Spinal cord (tissue), 10 donors: ENCODE data around the gene BBX. TPM values are rescaled to one million over a fixed set of nuclear protein-coding genes. Genes with fewer than 3 reads are reported as not detected.

ENCODE experiments used
- DNase-seq, 6 donors: peaks; one replicate each; pipeline versions ENCODE4 v3.0.0 to v3.0.0-alpha.2; 2013 to 2015; ENCODE audit warnings: low spot score in 6 of 6, low read depth in 4 of 6
- H3K27ac ChIP-seq: one replicate; pipeline ENCODE4 v1.5.1; 2013; ENCODE audit warnings: low read depth, low read length, control low read depth
- H3K27me3 ChIP-seq: one replicate; pipeline ENCODE4 v1.6.1; 2013; ENCODE audit warnings: low read length; ENCODE audit not compliant: control insufficient read depth, insufficient read depth
- H3K36me3 ChIP-seq: one replicate; pipeline ENCODE4 v1.6.1; 2013; ENCODE audit warnings: low read length; ENCODE audit not compliant: control insufficient read depth, insufficient read depth
- H3K4me1 ChIP-seq: one replicate; pipeline ENCODE4 v1.6.1; 2013; ENCODE audit warnings: low read length; ENCODE audit not compliant: control insufficient read depth, insufficient read depth
- H3K4me3 ChIP-seq: one replicate; pipeline ENCODE4 v1.5.1; 2013; ENCODE audit warnings: low read depth, low read length, control low read depth
- H3K9me3 ChIP-seq: one replicate; pipeline ENCODE4 v1.6.1; 2013; ENCODE audit warnings: low read length; ENCODE audit not compliant: control insufficient read depth, insufficient read depth
- WGBS: methylation state at CpG from one replicate; pipeline ENCODE4 v1.1.5; 2013; ENCODE audit warnings: missing lambda C conversion rate; ENCODE audit not compliant: insufficient coverage; 5-methylcytosine and 5-hydroxymethylcytosine counted together
- polyA plus RNA-seq, 2 donors: library from polyadenylated mRNA; unstranded; fragments of 120-200 nt; gene quantifications; one replicate each; pipeline ENCODE4 v1.2.1, GENCODE V29; 2013; ENCODE audit not compliant: insufficient read length in 2 of 2
- total RNA-seq, 2 donors: library from RNA; depleted of rRNA in 1 of 2; stranded (reverse); fragments of 120-200 nt in 1 of 2; fragments of >200 nt in 1 of 2; gene quantifications; one replicate each; pipeline versions ENCODE4 v1.2.3 to v1.2.4, GENCODE V29; 2013 to 2014
- donor health status: healthy.

Gene BBX
- total and polyA plus RNA-seq, 4 donors, result 20.6 to 72.0 (median 49.1) TPM

DNA sequence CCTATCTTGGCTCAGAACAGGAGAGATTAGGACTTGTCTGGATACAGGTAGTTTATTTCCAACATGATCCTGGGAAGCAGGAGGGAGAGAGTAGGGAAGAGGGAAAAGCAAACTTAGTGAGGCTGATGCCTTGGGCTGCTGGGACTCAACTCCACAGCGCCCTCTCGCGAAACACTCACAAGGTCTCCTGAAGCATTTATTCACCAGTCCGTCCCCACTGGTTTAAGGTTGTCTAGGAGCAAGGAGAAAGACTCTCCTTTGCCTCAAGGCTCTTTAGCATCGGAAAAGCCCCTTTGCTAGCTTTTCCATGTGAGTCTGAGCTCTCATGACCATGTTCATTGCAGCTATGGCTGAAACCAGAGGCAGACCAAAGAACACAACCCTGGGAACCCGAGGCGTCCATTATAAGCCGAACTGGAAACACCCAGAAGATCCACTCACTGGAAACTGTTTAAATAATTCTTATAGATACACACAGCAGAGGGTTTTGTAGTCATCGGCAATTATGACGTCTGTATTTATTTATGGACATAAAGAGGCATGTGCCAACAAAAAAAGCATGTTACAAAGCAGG is 323.6 kb downstream of the BBX start:
- Histone ChIP-seq H3K27ac (no peak overlapping the region), H3K4me1 (no peaks in the 10 kb centered on the region), H3K4me3 (no peak overlapping the region), H3K36me3 (no peaks in the 10 kb centered on the region), H3K27me3 (no peaks in the 10 kb centered on the region), H3K9me3 (no peaks in the 10 kb centered on the region)
- peak in 2 of 6 donors; percentile 50 to 60 for DNase-seq
- 63% methylated on average over 1 of the region's 10 CpGs for WGBS

DNA sequence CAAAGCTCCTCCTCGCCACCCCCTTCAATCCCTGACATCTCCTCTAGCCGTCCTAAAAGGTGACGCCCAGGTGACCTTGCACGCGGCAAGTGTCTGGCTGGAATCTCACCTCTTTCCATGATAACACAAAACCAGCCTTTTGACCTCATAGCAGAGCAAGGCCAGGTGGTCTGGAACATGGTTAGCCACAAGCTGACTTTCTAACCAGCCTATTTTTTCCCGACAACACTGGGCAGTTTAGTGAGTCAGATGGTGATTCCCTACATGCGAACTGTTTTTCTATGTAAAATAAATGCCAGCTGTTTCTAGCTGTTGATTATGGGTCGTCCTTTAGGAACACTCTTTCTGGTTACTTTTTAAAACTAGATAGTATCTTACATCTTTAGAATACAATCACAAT is 325.0 kb downstream of the BBX start:
- Histone ChIP-seq H3K36me3 (no peaks in the 10 kb centered on the region), H3K4me3 (no peak overlapping the region), H3K27me3 (no peaks in the 10 kb centered on the region), H3K27ac (no peak overlapping the region), H3K9me3 (no peaks in the 10 kb centered on the region), H3K4me1 (no peaks in the 10 kb centered on the region)
- DNase-seq, result no peak
- 90% methylated on average over 5 of the region's 8 CpGs for WGBS

- 89% methylated on average over 3 of the region's 5 CpGs for WGBS
- Histone ChIP-seq H3K27ac (no peak overlapping the region), H3K4me3 (no peak overlapping the region), H3K27me3 (no peaks in the 10 kb centered on the region), H3K4me1 (no peaks in the 10 kb centered on the region), H3K9me3 (no peaks in the 10 kb centered on the region), H3K36me3 (no peaks in the 10 kb centered on the region)
- DNase-seq, result no peak
Observed at GRCh38 chr3:107848351-107848915, 325.7 kb downstream of the BBX start.

GRCh38 chr3:107850681-107851080 is 327.9 kb downstream of the BBX start:
- Histone ChIP-seq H3K9me3 (no peaks in the 10 kb centered on the region), H3K4me1 (no peaks in the 10 kb centered on the region), H3K27me3 (no peaks in the 10 kb centered on the region), H3K4me3 (no peak overlapping the region), H3K36me3 (no peaks in the 10 kb centered on the region), H3K27ac (no peak overlapping the region)
- whole genome bisulfite sequencing, result no CpG with 5 or more reads among the region's 2 CpGs
- DNase-seq, result no peak

- Histone ChIP-seq H3K27me3 (no peaks in the 10 kb centered on the region), H3K9me3 (no peaks in the 10 kb centered on the region), H3K27ac (no peak overlapping the region), H3K4me1 (no peaks in the 10 kb centered on the region), H3K36me3 (no peaks in the 10 kb centered on the region), H3K4me3 (no peak overlapping the region)
- DNase-seq, result peak in 1 of 6 donors; percentile 32
Observed at GRCh38 chr3:107853821-107854220, 331.1 kb downstream of the BBX start.

- no peaks in the 10 kb centered on the region for H3K27me3 ChIP-seq
- no CpG with 5 or more reads among the region's 6 CpGs for WGBS
- no peaks in the 10 kb centered on the region for H3K4me1 ChIP-seq
- DNase-seq, result peak in 1 of 6 donors; percentile 66
- H3K9me3 ChIP-seq, result no peaks in the 10 kb centered on the region
- no peaks in the 10 kb centered on the region for H3K36me3 ChIP-seq
- no peak overlapping the region for H3K27ac ChIP-seq
- no peak overlapping the region for H3K4me3 ChIP-seq
Observed at GRCh38 chr3:107854733-107855132, 332.0 kb downstream of the BBX start.

GRCh38 chr3:107855710-107856109 is 332.9 kb downstream of the BBX start:
- Histone ChIP-seq H3K27ac (no peak overlapping the region), H3K27me3 (no peaks in the 10 kb centered on the region), H3K4me1 (no peaks in the 10 kb centered on the region), H3K4me3 (no peak overlapping the region), H3K36me3 (no peaks in the 10 kb centered on the region), H3K9me3 (no peaks in the 10 kb centered on the region)
- WGBS, result 71% methylated on average over 4 of the region's 5 CpGs
- peak in 1 of 6 donors; percentile 29 for DNase-seq

- no peaks in the 10 kb centered on the region for H3K9me3 ChIP-seq
Observed at GRCh38 chr3:107857854-107858253, 335.1 kb downstream of the BBX start.

DNA sequence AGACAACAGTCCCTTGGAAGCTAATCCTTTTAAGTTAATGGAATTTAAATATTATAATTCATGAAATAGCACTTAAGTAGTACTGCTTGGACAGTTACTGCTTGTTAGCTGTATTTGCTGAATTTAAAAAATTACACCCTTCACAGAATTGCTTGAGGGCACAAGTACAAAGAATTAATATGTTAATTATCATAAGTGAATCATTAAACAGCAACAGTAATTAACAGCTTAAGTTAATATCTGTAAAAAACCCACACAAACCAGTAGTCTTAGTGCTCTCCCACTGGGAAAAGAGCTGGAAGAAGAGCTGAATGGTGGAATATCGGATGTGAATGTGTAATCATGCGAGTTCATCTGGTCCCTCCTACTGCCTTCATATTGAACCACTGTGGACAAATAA is 336.1 kb downstream of the BBX start:
- Histone ChIP-seq H3K4me3 (no peak overlapping the region), H3K27ac (no peak overlapping the region), H3K4me1 (no peaks in the 10 kb centered on the region), H3K36me3 (no peaks in the 10 kb centered on the region), H3K27me3 (no peaks in the 10 kb centered on the region), H3K9me3 (no peaks in the 10 kb centered on the region)
- WGBS, result no CpG with 5 or more reads among the region's 2 CpGs
- DNase-seq, result no peak

More at GRCh38 chr3:107857854-107858253, 335.1 kb downstream of the BBX start:
- no peaks in the 10 kb centered on the region for H3K36me3 ChIP-seq
- DNase-seq, result no peak
- H3K4me3 ChIP-seq, result no peak overlapping the region
- WGBS, result 100% methylated on average over 1 of the region's 5 CpGs
- no peaks in the 10 kb centered on the region for H3K4me1 ChIP-seq
- H3K27ac ChIP-seq, result no peak overlapping the region
- no peaks in the 10 kb centered on the region for H3K27me3 ChIP-seq
